Ecto neural progenitor cell (in vitro differentiated cells): ENCODE results near the gene ADSL.
A peak's percentile ranks its signal among the peaks of the same experiment; 100 is the strongest.

ENCODE experiments used
- DNase-seq: peaks from one replicate; pipeline ENCODE4 v3.0.0-alpha.2; 2018; ENCODE audit warnings: low spot score

The ADSL gene

GRCh38 chr22:40328546-40329456 lies 17.5 kb upstream of the ADSL start:
- no peak for DNase-seq

- DNase-seq: no peak
Measured at GRCh38 chr22:40329466-40329865, 16.8 kb upstream of the ADSL start.

- no peak for DNase-seq
Measured at GRCh38 chr22:40330086-40330485, 16.2 kb upstream of the ADSL start.

GRCh38 chr22:40330615-40331014 lies 15.7 kb upstream of the ADSL start:
- no peak for DNase-seq

- no peak for DNase-seq
Measured at GRCh38 chr22:40331706-40332105, 14.6 kb upstream of the ADSL start.

GRCh38 chr22:40332319-40332781 lies 13.9 kb upstream of the ADSL start:
- no peak for DNase-seq

- DNase-seq: no peak
Measured at GRCh38 chr22:40334060-40334459, 12.2 kb upstream of the ADSL start.

GRCh38 chr22:40334899-40335298 lies 11.4 kb upstream of the ADSL start:
- DNase-seq: no peak

GRCh38 chr22:40335358-40335757 lies 10.9 kb upstream of the ADSL start:
- DNase-seq: no peak

- no peak for DNase-seq
Measured at GRCh38 chr22:40340044-40340443, 6.3 kb upstream of the ADSL start.

GRCh38 chr22:40341604-40342003 lies 4.7 kb upstream of the ADSL start:
- DNase-seq: no peak

- DNase-seq: no peak
Measured at GRCh38 chr22:40342521-40342920, 3.8 kb upstream of the ADSL start.

- DNase-seq: no peak
Measured at GRCh38 chr22:40345271-40345670, 1.0 kb upstream of the ADSL start.

GRCh38 chr22:40345815-40346184 lies 500 bp upstream of the ADSL start:
- peak; percentile 55 for DNase-seq

GRCh38 chr22:40347300-40347699 lies 1.0 kb downstream of the ADSL start:
- DNase-seq: no peak

GRCh38 chr22:40348025-40348658 lies 1.8 kb downstream of the ADSL start:
- DNase-seq: peak; percentile 53

- no peak for DNase-seq
Measured at GRCh38 chr22:40352763-40353162, 6.5 kb downstream of the ADSL start.

GRCh38 chr22:40361100-40361499 lies 14.8 kb downstream of the ADSL start:
- DNase-seq: no peak

- no peak for DNase-seq
Measured at GRCh38 chr22:40363059-40363458, 16.8 kb downstream of the ADSL start.

GRCh38 chr22:40364431-40364830 lies 18.1 kb downstream of the ADSL start:
- DNase-seq: no peak

GRCh38 chr22:40366068-40366467 lies 19.8 kb downstream of the ADSL start:
- no peak for DNase-seq

GRCh38 chr22:40367342-40367741 lies 21.0 kb downstream of the ADSL start:
- no peak for DNase-seq

GRCh38 chr22:40368016-40368415 lies 21.7 kb downstream of the ADSL start:
- DNase-seq: no peak

GRCh38 chr22:40368836-40369235 lies 22.5 kb downstream of the ADSL start:
- DNase-seq: no peak
